HS-27A (cell line): ENCODE measurements around the gene MAPK11.

Experiments
- DNase-seq: peaks from one replicate; pipeline ENCODE4 v3.0.0-alpha.2; 2012; ENCODE audit warnings: low read depth, missing footprints

The MAPK11 gene

GRCh38 chr22:50269970-50270665 is at the start of gene MAPK11:
Gene MAPK11, minus strand, starts transcription at chr22:50270380. Its CDS starts 88 bp downstream, at chr22:50270292.
- DNase-seq = no peak

DNA sequence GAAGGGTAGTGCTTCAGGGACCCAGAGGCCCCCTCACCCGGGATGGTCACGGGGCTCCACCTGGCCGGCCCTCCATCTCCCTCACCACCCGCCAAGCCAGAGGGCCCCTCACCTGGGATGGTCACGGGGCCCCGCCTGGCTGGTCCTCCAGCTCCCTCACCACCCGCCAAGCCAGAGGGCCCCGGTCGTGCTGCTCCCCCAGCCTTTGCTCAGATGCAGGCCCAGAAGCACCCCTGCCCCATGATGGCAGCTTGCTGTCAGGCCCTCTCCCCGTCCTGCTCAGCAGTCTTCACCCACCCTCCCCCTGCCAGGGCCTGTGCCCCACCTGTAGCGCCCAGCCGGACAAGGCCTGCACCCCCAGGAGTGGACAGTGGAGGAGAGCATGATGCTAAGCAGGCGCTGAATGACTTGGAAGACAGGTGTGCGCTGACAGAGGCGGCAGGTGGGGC is 49.3 kb upstream of the MAPK11 start:
- no peak for DNase-seq

DNA sequence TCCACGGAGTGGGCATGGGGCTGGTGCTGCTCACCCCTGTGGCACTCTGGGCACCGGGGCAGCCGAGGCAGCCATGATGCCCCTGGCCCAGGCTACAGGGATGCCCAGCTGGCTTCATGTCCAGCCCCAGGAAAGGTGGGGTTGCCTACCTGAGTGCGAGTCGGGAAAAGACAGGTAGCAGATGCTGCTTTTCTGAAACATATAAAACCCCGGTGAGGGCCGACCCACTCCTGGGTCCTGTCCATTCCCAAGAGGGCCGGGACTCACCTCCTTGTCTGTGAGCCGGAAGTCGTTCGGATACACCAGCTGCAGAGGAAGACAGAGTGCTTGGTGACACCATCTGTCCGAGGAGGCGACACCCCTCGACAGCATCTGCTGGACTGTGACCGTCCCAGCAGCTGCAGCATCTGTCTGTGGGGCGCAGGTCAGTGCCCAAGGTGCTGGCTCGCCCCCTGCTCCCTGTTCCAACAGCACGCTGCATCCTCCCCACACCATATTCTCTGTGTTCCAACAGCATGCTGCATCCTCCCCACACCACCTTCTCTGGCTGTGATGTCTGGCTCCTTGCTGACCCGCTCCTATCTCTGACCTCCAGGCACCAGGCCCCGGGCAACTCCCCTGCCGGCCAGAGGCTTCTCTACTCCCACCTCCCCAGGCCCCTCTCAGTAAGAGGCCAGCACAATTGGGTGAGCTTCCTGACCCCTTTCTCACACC is 48.7 kb upstream of the MAPK11 start:
- no peak for DNase-seq

GRCh38 chr22:50318356-50318697 is 48.1 kb upstream of the MAPK11 start:
- DNase-seq = no peak

GRCh38 chr22:50317674-50318073 is 47.5 kb upstream of the MAPK11 start:
- no peak for DNase-seq

- no peak for DNase-seq
Observed at GRCh38 chr22:50317178-50317577, 47.0 kb upstream of the MAPK11 start.

GRCh38 chr22:50316114-50317065 is 46.2 kb upstream of the MAPK11 start:
- no peak for DNase-seq

GRCh38 chr22:50315289-50316113 is 45.3 kb upstream of the MAPK11 start:
- DNase-seq = no peak

DNA sequence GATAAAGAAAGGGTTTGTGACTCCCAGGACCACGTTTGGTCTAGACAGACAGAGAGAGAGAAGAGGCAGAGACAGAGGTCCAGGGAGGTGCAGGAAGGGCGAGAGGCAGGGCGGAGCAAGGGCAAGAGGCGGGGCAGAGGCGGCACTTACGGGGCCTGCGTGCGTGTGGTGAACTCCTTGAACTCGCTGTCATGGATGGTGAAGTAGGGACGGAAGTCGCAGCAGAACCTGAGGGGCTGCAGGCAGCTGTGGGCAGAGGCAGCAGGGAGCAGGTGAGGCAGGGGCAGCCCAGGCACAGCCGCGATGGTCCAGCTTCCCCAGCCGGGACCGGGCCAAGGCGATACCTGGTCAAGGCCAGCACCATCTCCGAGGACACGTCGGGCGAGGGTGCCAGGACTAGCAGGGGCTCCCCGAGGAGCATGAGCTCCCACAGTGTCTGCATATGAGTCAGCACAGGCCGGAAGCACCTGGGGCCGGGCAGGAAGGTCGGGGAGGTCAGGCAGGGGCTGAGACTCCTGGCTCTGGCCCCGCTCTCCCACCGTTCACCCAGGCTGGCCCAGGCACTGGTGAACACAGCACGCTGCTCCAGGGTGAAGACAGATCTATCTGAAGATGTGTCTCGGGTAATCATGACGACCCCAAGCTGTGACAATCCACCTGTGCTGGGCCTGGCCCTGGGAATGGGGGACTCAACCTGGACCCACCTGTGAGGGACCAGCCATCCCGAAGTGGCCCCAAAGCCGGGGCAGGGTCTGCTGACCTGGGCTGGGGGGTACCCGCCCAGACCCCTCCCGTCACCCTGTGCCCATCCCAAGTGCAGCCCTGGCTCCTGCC is 44.5 kb upstream of the MAPK11 start:
- DNase-seq = no peak

DNA sequence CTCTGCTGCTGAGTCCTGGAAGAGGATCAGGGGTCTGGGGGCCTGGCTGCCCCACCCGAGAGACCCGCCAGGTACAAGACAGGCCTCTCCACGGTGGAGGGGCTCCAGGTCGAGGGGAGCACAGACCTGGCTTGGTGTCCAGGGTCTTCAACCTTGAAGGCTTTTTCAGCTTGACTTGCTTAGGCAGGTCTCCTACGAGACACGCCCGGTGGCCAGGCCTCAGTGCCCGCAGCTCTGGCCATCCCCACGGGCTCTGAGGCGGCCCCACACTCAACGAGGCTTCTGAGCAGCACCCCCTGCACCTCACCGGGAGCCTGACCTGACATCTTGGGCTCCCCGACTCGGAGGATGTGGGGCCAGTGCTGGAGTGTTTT is 43.9 kb upstream of the MAPK11 start:
- no peak for DNase-seq

GRCh38 chr22:50313600-50313999 is 43.4 kb upstream of the MAPK11 start:
- no peak for DNase-seq

DNA sequence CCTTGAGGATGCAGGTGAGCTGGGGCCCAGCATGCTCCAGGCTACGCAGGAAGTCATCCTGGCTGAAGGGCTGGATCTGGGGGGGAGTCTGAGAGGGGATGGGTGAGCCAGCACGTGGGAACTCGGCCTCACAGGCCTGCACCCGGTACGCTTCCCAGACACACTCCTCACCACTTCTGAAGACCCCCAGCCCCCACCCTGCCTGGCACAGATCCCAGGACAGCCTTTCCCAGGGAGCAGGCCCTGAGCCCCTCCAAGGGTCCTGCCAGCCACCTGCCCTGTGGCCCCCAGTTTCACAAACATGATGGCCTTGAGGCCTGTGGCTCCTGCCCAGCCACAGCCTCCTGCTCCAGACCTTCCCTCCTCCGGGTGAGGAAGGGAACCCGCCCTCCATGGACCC is 42.8 kb upstream of the MAPK11 start:
- DNase-seq = no peak

DNA sequence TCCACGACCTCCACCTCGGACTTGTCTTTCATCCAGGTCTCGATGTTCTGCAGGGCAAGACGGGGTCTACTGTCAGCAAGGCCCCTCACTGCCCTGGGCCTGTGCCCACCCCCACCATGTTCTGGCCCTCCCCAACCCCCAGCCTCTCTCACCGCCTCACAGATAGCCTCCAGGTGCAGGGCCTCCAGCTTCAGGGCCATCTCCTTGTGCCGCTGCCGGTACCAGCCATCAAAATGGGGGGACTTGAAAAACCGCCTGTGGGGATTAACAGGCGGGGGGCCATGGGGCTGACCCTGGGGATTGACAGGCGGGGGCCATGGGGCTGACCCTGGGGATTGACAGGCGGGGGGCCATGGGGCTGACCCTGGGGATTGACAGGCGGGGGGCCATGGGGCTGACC is 42.2 kb upstream of the MAPK11 start:
- no peak for DNase-seq

DNA sequence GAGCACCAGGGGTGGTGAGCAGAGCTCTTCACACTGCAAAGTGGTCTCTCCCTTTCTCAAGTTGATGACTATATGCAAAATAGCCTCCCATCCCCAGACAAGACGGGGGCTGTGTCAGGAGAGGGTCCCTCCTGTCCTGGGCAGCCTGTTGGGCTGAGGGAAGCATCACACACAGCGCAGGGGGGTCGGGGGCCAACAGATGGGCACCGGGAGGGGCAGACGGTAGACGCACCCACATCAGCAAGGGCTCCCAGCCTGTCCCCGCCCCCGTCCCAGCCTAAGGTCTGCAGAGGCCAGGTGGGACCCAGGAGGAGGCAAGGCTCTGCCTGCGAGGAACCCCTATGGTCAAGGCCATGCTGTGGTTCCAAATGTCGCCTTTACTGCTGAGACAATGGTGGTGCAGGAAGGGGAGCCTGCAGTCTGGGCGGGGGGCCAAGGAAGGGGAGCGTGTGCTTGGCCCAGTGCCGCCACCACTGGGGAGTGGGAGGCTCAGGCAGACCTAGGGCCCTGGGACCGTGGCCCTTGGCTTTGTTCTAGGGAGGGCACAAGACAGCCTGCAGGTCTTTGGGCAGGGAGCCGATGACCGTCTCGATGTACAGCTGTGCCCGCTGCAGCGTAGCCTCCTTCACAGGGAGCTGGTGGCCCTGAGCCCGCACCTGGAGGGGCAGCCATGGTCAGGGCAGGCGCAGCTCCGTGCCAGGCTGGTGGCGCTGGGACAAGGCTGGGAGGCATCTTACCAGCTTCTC is 41.6 kb upstream of the MAPK11 start:
- DNase-seq = no peak

GRCh38 chr22:50310949-50311444 is 40.8 kb upstream of the MAPK11 start:
- DNase-seq = no peak

DNA sequence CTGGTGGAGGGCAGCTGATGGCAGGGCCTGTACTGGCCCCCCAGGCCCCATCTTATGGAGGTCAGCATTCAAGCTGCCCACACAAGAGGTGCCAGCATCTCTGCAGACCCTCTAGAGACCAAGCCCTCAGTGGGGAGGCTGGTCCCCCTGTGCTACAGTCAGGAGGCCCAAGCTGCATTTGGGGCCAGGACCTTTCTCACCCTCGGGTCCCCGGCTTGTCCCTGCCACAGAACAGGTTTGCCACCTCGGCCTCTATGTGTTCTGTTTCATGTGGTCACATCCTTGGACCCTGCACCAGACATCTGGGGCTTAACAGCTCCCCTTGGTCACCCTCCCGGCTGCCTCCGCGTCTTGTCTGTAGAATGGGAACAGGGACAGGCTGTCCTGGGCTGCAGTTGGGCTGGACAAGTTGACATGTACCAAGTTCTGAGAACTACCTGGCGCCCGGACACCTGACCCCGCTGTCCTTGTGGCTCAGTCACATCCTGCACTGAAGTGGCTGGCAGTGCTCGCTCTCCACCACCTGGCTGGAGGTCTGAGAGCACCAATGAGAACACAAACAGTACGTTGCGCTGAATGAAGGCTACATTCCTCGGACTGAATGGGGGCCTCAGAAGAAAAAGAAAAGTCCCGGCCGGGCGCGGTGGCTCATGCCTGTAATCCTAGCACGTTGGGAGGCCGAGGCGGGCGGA is 40.0 kb upstream of the MAPK11 start:
- no peak for DNase-seq

DNA sequence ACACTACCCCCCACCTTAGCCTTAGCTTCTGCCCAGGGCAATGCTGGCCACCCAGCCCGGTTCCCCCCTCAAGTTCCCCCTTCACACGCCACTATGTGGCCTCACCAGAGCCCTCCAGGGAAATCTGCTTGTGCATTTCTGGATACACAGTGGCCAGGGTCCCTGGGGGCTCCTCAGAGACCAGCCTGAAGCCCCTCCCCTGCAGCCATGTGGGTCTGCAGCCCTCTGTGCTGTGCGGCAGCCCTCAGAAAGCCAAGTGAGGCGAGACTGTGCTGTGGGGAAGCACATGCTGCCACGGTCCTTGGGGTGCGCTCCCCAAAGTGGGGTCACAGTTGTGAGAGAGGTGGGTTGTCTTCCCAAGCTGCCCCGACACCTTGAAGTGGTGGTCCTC is 39.4 kb upstream of the MAPK11 start:
- DNase-seq = no peak

DNA sequence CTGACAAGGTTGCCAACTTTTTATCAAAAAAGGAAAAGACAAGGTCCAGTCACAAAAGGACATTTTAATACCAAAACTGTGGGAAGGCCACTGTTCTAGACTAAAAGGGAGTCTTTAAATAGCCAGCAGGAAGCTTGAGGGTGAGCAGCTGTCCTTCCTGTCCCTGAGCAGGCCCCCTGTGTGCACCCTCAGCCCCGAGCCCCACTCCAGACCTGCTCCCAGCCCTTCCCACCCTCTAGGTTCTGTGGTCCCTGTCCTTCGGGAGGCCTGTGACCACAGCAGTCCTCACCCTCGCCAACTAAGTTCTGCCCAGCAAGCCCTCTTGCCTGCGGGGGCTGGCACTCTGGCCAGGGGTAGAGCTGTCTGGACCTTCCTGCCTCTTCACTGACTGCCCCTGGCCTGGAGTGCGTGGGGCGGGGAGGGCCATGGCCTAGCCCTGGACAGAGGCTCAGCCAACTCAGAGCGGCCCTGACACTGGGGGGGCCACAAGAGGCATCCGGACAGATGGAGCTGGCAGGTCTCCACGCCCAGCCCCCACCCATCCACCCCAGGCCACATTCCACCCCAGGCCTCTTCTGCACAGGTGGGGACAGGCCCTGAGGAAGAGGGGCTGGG is 38.9 kb upstream of the MAPK11 start:
- DNase-seq = no peak

DNA sequence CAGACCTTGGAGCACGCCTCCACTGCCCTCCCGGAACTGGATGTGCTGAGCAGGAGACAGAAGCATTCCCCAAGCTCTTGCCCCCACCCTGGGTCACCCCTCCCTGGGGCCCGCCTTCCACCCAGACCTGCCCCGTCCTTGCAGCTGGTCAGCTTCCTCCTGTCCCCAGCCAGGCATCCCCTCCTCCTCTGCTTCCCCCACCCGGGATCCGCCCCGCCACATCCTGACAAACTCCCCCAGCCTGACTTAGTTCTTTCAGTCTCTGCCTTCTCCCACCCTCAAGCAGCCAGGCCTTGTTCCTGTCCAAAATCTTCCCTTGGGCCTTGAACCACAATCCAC is 38.4 kb upstream of the MAPK11 start:
- no peak for DNase-seq
